HG02970 (cell line): ENCODE measurements around the gene CCSER2.

Experiments
- ATAC-seq: cut with Tn5 transposase; IDR thresholded peaks from one replicate; pipeline ENCODE4 v1.9.1; 2021; ENCODE audit warnings: mild to moderate bottlenecking, moderate library complexity, moderate number of reproducible peaks; ENCODE audit not compliant: unreplicated experiment, low FRiP score

Gene CCSER2

DNA sequence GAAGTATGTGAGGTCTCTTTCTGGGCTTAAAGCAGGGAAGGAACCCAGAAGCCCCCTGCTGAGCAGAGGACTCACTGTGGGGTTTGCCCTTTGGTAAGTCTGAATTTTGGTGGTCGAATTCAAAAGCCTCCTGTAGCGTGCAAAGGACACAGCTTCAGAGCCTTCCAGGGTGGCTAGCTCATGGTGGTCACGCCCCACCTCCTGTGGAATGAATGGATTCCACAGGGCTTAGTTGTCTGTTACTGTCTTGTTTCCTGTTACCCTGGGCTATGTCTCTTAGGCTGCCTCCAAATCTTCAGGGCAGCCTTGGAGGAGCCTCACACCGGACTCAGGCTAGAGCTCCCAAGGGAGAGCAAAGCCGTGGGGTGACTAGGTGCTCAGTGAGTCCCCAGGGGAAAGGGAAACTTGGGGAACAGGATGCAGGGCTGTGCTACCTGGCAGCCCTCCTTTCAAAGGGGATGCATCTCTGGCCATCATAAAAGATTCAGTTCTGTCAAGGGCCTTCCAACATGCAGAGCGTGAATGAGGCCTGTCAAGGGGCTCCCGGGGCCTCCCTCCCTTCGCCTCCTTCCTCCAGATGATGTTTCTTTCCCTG lies 211.7 kb downstream of the CCSER2 start:
- ATAC-seq = no peak

DNA sequence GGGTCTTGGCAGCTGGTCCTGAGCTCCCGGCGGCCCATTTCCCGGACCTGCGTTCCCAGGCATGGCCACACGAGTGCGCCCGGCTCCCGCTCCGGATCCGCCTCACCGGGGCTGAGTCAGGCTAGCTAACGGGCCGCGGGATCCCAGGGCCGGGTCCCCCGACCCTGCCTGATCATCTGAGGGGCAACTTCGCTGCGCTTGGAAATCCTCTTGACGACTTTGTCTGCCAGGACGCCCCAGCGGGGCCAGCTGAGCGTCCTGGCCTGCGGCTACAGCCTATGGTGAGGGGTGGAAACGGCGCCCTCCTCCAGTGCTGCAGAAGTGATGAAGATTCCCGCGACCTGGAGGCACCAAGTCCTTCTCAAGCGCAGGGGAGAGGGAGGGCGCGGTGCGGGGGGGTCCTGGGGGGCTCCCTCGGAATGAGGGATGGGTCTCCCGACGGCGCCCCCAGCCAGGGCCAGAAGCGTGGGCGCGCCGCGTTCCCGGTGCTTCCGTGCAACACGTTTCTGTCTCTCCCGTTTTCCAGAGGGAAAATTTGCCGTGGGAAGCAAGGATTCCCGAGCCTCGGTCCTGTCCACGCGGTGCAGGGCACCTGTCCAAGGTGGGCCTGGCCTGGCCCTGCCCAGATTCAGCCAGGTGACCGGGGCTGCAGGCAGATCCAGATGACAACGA lies 212.4 kb downstream of the CCSER2 start:
- peak; percentile 68 for ATAC-seq

DNA sequence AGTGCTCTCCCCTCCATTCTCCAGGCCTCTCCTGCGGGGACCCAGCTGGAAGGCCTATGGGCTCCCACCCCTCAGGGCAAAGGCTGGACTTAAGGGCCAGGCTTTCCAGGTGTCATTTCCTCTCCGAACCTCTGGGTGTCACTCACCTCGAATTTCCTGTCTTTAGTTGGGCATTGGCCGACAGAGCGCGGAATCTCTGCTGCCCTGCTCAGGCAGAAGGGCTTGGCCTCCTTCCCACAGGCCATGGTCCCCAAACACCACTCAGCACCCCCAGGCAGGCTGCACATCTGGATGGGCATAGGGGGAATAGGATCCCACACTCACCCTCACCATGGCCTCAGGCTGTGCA lies 212.9 kb downstream of the CCSER2 start:
- no peak for ATAC-seq

DNA sequence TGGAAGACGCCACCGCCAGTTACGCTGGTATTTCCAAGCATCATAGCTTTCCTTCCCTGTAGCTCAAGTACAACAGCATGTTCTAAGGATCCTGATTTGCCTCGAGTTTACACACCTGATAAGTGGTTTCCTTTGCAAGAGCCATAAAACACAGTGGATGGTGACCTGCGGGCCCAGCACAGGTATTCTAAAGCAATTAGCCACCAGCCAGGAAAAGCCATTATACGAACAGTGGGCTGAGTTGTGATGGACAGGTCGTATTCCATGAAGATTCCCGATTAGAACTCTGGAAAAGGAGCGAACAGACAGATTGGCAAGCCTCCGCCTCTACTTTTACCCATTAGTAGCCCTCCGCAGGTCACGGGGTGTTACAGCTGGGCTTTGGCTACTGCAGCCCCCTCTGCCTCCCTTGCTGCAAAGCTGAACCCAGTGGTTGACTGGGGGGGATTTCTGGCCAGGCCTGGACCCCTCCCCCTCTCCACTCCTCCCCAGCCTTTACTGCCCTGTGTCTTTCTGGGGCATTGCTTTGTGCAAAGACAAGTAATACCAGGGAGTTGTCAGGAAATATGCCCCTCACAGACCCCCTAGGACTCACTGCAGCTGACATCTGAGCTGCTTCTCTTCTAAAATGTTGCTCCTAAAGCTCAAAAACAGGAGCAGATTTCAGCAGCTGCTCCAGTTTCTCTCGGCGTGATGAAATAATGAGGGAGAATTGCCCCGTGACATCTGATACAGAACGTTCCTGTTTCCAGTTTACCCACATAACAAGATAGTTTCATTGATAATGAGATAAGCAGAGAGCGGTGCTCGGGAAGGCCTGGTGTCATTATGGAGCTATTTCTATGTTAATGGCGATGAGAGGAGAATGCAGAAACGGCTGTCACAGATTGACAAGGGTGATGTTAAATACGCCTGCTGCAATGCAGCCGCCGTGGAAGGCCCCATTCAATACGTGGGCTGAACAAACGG lies 214.4 kb downstream of the CCSER2 start:
- ATAC-seq = no peak

DNA sequence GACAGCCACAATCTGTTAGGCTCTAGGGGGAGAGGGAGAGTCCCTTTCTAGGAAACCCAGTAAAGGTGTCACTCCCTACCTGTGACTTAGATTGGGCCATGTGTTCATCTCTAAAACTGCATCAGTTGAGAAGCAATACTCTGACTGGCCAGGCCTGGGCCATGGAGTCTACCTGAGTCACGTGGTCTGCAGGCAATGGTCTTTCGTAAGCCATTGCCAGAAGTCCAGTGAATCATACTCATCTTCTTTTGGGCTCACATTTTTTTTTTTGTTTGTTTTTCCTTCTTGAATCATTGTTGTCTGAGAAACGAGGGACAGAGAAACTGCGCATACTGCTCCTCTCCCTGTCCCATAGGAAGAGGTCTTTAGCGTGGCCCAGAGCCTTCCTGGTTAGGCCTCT lies 215.6 kb downstream of the CCSER2 start:
- ATAC-seq = no peak

- ATAC-seq = no peak
Observed at GRCh38 chr10:84545651-84546050, 217.3 kb downstream of the CCSER2 start.

DNA sequence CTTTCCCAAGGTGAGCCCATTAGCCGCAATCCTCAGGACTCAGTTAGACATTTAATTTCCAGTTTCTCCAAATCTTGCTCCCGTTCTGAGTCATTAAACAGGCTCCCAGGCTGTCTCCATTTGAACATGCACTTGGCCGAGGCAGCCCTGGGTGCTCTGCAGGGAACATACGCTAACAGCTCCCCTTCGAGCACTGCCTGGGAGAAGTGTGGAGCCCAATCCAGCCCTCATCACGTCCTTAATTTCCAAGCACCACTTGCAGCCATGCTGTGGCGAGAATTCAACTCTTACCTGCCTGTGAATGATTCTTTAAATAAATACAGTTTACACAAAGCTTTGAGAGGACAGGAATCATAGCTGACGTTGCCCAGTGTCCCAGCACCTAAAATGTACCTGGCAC lies 218.2 kb downstream of the CCSER2 start:
- ATAC-seq = no peak

- no peak for ATAC-seq
Observed at GRCh38 chr10:84547616-84548015, 219.2 kb downstream of the CCSER2 start.

- ATAC-seq = no peak
Observed at GRCh38 chr10:84548869-84549268, 220.5 kb downstream of the CCSER2 start.

- no peak for ATAC-seq
Observed at GRCh38 chr10:84549368-84550165, 221.2 kb downstream of the CCSER2 start.

DNA sequence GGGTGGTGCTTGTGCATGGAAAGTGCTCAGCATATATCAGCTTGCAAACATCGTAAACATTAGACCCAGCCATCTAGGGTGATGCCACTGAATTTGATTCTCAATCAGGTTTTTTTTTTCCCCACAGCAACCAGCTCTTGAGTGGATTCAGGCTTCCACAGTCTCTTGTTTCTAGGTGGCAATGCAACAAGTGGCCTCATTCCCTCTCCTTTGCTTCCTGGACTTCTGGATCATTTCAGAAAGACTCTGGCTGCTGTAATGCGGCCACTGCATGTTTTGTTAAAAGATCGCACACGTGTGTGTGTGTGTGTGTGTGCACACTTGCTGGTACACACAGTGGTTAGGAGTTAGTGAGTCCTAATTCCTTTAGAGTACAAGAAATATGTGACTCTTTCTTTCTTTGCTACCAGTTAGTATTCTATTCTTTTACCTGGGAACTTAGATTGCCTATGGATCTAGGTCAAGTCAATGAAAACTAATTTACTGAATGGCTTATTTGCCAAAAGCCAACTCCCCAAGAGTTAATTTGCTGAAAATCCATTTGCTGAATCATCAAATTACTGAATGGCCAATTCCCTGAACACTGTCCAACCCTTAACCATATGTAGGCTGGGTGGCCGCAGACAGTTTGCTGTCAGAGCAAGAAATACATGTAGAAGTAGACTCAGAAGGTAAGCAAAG lies 222.5 kb downstream of the CCSER2 start:
- ATAC-seq = no peak

DNA sequence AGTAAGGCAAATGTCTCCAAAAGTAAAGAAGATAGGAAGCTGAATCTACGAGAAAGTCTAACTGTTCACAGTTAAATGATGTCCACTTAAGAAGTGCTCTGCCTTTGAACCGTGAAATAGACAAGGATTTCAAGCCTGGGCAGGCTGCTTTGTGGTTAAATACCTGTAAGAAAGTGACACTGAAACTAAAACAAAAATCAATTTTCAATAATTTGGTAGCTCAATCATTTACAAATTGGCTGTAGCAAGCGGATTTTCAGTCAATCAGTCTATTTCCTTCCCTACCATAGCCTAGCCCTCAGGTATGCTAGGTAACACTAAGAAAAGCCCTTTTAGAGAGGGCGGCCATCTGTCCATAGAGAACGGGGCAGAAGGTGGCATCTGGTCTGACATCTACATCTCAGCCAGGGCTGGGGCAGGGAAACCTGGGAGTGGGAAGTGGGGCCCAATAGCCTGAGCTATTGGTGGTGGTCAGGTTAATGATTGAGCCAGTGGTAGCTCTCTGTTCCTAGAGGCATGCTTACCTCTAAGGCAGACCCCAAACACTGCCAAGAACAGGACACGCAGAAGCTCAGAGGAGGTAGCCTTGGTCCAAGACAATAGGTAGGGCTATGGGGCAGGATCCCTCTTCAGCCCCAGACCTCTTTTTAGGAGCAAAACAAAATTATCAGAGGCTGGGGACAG lies 223.2 kb downstream of the CCSER2 start:
- ATAC-seq = no peak

DNA sequence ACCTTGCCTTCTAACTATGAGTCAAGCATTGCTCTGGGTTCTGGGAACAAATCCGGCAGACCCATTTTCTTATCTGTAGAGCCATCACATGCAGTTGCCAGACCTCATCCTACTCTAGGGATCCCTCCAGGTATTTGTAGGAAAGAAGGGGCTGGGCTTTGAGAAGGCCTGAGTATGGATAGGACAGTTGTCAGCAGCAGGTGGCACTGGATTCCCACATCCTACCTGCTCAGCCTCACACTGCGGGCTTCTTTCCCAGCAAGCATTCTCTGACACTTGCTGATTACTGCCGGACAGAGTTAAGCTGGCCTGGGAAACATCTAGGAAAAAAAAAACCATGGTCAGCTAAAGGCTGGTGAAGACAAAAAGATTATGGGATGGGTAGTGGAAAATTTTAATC lies 224.1 kb downstream of the CCSER2 start:
- ATAC-seq = no peak

GRCh38 chr10:84562592-84562991 lies 234.2 kb downstream of the CCSER2 start:
- no peak for ATAC-seq

DNA sequence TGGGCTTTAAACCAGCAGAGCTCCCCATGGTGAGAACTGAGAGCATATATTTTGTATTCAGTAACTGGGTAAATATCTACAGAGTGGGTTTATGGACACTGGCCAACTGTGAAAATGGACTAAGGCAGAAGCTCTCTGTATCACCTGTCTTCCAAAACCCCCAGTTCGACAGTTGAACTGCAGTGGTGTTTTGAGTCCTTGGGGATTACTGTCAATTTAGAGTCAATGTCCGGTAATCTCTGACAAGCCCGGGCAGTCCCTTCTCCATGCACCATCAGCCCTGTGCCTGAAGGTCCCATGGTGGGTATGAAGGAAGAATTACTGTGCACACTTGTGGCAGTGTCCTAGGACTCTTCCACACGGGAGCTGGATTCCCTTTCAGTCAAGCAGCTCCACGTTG lies 235.0 kb downstream of the CCSER2 start:
- ATAC-seq = peak; percentile 83

GRCh38 chr10:84563868-84564267 lies 235.5 kb downstream of the CCSER2 start:
- ATAC-seq = peak; percentile 22

DNA sequence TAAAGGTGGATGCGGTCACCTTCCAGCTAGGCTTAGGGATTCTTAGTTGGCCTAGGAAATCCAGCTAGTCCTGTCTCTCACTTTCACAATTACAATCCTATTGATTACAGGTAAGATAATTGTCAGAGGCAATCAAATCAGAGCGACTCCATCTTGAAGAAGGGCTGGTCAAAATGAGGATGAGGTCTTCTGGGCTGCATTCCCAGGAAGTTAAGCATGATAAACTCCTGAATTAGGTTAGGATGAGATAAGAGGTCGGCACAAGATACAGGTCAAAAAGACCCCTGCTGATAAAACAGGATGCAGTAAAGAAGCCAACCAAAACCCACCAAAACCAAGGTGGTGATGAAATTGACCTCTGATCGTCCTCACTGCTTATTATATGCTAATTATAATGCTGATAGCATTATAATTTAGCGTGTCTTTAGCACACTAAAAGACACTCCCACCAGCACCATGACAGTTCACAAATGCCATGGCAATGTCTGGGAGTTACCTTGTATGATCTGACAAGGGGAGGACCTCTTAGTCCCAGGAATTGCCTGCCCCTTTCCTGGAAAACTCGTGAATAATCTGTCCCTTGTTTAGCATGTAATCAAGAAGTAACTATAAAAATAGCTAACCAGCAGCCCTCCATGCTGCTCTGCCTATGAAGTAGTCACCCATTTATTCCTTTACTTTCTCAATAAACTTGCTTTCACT lies 237.6 kb downstream of the CCSER2 start:
- ATAC-seq = no peak

GRCh38 chr10:84567133-84567532 lies 238.7 kb downstream of the CCSER2 start:
- no peak for ATAC-seq
